PC-9 (cell line): ENCODE results near the gene SYN1.

Experiments
- EZH2 ChIP-seq: fragments of 200-600 bp; sonication (generic); IDR thresholded peaks from 2 replicates; pipeline ENCODE4 v1.8.0; 2017; ENCODE audit warnings: antibody characterized with exemption, low read depth
- TF ChIP-seq, protein P1 (sequence below): fragments of 200-600 bp; sonication (generic); conservative IDR thresholded peaks from 2 replicates; pipeline ENCODE4 v1.6.1; 2017; ENCODE audit warnings: mixed run types, antibody characterized with exemption, mild to moderate bottlenecking, moderate library complexity

DNA sequence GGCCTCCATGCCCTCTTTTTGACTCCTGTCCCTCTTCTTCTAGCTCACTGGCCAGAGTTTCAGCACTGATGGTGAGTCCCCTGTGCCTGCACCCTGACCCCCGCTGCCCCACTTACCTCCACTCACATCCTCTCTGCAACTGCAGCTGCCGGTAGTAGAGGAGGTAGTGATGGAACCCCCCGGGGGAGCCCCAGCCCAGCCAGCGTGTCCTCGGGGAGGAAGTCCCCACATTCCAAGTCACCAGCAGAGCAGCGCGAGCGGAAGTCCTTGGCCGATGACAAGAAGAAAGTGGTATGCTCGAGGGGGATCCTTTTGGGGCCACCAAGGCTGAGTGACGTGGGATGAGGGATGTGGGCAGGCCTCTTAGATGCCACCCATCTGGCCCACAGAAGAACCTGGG lies 52.8 kb downstream of the SYN1 start:
- TF ChIP-seq, protein P1, sequence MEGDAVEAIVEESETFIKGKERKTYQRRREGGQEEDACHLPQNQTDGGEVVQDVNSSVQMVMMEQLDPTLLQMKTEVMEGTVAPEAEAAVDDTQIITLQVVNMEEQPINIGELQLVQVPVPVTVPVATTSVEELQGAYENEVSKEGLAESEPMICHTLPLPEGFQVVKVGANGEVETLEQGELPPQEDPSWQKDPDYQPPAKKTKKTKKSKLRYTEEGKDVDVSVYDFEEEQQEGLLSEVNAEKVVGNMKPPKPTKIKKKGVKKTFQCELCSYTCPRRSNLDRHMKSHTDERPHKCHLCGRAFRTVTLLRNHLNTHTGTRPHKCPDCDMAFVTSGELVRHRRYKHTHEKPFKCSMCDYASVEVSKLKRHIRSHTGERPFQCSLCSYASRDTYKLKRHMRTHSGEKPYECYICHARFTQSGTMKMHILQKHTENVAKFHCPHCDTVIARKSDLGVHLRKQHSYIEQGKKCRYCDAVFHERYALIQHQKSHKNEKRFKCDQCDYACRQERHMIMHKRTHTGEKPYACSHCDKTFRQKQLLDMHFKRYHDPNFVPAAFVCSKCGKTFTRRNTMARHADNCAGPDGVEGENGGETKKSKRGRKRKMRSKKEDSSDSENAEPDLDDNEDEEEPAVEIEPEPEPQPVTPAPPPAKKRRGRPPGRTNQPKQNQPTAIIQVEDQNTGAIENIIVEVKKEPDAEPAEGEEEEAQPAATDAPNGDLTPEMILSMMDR = no peak
- no peak for TF ChIP-seq EZH2
